HCEC 1CT (cell line): ENCODE measurements around the gene VENTX.

Experiments
- DNase-seq: peaks from one replicate; pipeline ENCODE4 v3.0.0-alpha.2; 2017

Gene VENTX

DNA sequence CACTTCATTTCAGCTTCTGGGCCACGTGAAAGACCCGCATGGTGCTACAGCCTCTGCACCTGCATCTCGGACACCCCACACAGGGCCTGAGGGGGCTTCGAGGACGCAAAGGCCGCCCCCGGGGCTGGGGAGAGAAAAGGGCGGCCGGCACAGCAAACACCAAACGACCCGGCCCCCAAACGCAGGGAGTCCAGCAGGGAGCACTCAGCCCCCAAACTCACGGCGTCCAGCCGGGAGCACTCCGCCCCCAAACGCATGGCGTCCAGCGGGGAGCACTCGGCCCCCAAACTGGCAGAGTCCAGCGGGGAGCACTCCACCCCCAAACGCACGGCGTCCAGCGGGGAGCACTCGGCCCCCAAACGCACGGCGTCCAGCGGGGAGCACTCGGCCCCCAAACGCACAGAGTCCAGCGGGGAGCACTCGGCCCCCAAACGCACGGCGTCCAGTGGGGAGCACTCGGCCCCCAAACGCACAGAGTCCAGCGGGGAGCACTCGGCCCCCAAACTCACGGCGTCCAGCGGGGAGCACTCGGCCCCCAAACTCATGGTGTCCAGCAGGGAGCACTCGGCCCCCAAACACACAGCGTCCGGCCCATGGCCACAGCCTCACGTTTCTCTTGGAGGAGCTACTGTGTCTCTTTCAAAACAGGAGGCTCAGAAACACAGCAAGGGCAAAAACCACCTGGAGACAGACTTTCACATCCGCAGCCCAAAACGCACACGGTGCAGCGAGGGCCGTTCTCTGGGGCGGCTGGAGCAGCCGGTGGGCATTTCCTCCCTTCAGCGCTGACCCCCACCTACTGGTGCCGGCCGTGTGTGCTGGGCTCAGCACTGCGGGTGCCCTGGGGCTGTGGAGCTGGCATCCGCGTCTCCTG lies 34.6 kb upstream of the VENTX start:
- no peak for DNase-seq

DNA sequence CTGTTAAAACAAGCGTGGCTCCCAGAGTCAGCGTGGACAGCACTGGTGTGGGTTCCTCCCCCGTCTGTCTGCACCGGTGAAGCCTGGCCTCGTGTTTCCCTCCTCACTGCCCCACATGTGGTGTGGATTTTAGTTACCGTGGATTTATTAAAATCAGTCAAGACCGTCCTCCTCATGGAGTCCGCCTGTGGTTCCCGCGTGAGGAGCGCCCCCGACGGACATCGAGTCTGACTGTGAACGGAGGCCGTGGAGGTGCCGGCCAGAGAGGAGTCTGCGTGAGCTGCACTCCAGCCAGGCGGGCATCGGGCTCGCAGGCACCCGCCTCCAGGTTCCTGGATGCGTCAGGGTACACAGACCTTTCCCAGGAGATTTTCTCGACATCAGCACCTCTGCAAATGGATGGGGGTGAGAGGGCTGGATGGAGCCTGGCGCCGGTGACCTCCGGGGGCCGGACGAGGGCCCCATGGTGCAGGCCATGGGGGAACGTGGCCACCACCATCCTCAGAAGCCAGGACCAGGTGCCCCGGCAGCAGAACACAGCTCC lies 33.9 kb upstream of the VENTX start:
- DNase-seq, result no peak

DNA sequence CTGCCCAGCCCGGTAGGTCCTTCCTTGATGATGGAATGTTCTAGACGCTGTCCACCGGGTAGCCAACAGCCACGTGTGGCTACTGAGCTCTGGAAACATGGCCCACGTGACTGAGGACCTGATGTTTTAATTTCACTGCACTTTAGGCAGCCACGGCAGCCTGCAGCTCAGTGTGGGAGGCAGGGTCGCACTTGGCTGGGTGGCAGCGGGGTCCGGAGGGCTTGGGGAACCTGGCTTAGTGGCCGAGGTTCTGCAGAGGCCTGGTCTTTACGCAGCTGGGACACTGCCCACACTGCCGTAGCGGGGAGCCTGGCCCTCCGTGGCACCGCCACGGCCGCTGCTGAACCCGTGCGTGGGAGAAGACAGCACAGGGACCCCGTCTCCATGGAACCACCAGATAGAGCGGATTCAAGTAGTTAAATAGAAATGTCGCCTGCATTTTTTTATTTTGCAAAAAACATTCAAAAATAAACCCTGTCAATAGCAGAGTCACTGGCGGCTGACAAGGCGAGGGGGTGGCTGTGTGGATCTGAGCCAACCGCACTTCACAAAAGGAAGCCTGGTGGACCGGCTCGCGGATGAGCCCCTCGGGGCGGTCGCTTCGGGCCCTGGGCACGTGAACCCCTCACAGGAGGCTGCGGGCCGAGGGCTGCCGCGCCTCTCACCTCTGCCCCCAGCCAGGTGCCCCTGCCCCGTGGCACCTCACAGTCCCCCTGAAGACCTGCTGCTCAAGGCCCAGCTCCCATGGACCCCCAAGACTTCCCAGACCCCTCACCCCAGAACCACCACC lies 33.2 kb upstream of the VENTX start:
- no peak for DNase-seq

DNA sequence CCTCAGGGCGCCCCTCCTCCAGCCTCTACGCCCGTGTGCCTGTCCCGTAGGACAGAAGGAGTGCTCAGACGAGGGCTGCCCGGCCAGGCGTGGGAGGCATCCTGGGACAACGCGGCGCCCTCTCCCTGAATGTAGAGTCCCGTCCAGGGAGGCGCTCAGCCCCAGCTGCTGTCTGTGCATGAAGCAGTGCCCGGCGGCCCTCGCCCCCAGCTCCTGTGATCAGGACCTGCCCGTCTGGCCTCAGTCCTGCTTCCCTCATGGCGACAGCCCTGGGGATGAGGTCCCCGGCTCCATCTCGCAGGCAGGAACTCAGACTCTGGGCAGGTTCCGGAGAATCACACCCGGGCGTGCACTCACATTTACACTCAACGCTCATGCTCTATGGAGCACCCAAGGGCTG lies 32.5 kb upstream of the VENTX start:
- DNase-seq, result no peak

DNA sequence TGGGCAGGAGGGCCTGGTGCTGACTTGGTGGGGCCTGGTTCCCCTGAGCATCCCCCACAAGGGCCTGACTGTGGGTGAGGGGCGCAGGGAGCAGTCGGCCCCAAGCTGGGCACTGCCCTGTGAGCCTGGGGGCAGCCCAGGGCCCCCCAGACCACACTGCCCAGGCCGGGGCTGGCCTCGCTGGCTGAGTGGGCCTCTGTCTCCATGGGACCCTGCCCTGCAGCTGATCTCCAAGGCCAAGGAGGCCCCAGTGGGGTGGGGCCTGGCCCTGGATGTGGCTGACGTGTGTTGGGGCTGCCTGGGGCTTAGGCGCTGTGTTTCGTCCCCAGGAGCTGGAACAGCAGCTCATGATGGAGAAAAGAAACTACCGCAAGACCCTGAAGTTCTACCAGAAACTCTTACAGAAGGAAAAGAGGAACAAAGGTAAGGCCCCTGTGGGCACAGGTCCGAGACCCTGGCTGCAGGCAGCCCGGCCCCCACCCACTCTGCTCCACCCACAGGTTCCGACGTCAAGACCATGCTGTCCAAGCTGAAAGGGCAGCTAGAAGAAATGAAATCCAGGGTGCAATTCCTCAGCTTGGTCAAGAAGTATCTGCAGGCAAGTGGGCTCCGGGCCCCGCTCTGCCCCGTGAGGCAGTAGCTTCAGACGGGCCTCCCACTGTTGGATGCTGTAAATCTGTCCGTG lies 31.2 kb upstream of the VENTX start:
- no peak for DNase-seq

DNA sequence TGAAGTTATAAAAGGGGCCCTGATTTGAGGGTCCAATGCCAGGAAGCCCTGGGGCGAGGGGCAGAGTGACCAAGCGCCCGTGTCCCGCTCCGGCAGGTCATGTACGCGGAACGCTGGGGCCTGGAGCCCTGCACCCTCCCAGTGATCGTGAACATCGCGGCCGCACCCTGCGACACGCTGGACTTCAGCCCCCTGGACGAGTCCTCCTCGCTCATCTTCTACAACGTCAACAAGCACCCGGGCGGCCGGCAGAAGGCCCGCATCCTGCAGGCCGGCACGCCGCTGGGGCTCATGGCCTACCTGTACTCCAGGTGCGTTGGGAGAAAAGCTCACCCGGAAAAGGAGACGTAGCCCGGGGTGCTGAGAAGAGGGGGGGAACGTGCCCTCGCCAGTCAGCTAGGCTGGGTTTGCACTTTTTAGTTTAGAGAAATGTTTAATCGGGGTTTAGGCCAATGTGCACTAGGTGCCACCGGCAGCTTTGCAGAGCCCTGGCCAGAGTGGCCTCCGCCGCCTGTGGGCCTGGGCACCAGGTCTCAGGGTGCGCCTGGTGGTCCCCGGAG lies 30.5 kb upstream of the VENTX start:
- DNase-seq, result no peak

DNA sequence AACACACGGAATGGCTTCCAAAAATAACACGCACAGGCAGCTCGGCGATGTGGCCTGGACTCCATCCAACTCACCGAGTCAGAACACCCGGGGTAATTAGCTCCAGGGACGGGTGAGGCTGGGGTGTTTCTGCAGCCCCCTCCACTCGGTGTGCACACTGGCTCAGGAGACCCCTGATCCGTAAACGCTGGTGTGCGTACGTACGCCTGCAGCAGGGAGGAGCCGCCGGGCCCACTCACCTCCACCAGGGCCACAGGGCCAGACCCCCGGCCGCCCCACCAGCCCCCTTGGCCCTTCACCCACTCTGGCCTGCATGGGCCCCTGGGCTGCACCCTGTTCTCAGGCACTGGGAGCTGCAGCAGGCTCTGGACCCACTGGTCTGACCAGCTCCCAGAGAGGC lies 30.0 kb upstream of the VENTX start:
- no peak for DNase-seq

DNA sequence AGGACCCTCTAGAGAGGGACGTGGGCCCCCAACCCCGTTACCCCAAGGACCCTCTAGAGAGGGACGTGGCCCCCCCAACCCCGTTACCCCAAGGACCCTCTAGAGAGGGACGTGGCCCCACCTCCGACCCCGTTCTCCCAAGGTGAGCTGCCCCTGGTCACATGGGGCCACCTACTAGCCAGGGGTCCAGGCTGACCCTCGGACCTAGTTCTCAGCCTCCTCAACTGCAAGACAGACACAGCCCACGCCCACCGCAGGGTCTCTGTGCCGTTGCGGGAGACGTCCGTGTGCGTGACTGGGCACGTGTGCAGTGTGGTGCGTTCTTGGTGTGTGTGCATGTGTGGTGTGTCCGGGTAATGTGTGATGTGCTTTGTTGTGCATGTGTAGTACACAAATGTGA lies 29.2 kb upstream of the VENTX start:
- no peak for DNase-seq

DNA sequence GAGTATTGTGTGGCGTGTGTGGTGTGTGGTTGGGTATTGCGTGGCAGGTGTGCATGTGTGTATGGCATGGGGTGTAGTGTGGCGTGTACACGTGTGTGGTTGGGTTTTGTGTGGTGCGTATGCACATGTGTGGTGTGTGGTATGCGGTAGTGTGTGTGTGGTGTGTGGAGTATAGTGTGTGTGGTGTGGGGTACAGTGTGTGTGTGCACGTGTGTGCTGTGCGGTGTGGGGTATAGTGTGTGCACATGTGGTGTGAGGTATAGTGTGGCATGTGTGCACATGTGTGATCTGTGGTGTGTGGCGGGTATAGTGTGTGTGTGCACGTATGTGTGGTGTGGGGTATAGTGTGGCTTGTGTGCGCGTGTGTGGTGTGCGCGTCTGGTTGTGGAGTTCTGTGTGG lies 28.5 kb upstream of the VENTX start:
- DNase-seq, result no peak

DNA sequence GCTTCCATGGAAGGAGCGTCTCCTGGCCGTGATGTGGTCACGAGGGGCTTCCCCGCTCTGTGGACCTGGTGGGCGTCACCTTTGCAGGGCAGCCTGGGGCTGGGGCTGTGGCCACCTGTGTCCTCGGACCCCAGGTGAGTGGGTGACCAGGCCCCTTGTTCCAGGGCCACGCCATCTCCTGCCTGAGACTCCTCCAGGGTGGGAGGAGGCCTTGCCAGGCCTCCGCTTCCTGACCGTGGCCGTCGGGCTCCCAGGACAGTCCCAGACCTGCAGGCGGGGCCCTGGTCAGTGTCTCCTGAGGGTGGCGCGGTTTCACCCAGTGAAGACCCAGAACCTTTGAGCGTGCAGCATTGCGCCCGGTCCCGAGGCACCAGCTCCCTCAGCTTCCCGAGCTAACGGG lies 28.0 kb upstream of the VENTX start:
- no peak for DNase-seq

DNA sequence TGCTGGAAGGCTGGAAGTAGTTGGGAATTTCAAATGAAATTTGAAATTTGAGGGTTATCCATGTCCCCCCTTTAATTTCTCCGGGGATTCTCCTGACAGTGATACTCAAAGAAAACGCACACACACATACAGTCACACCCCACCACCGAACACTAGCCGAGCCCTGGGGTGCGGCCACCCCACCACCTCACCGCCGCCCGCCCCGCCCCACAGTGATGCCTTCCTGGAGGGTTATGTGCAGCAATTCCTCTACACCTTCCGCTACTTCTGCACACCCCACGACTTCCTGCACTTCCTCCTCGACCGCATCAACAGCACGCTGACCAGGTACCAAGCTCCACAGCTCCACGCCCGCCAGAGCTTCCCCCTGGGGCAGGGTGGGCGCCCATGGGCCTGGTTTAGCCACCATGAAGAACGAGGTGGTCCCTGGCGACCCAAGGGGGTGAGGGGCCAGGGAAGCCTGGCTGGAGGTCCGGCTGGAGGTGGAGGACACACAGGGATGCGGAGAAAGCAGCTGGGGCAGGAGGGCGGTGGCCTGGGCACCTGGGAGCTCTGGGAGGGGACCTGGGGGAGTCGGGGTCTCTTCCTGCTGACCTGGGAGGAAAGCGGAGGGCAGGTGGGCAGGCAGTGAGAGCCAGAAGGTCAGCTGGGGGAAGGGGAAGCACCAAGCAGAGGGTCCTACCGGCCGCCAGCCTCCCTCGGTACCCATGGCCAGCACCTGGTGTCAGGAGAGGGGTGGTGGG lies 27.1 kb upstream of the VENTX start:
- DNase-seq, result no peak

DNA sequence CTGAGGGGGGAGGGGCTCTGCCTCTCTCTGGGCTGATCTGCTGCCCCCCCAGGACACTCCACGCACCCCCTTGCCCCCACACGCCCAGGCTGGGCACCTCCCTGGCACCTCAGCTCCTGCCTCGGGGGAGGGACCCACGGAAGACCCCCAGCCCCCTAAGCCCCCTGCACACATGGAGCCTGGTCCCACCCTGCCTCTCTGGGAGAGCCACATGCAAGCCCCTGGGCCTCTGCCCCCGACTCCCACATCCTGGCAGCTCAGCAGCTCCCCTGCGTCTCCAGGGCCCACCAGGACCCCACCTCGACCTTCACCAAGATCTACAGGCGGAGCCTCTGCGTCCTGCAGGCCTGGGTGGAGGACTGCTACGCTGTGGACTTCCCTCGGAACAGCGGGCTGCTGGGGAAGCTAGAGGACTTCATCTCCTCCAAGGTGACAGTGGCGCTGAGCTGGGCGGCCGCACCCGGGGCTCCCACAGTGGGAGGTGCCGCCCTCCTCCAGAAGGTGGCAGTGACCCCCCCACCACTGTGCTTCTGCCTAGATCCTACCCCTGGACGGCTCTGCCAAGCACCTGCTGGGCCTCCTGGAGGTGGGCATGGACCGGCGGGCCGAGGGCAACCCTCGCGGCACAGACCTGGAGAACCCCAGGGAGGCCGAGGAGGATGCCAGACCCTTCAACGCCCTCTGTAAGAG lies 26.4 kb upstream of the VENTX start:
- DNase-seq, result no peak

DNA sequence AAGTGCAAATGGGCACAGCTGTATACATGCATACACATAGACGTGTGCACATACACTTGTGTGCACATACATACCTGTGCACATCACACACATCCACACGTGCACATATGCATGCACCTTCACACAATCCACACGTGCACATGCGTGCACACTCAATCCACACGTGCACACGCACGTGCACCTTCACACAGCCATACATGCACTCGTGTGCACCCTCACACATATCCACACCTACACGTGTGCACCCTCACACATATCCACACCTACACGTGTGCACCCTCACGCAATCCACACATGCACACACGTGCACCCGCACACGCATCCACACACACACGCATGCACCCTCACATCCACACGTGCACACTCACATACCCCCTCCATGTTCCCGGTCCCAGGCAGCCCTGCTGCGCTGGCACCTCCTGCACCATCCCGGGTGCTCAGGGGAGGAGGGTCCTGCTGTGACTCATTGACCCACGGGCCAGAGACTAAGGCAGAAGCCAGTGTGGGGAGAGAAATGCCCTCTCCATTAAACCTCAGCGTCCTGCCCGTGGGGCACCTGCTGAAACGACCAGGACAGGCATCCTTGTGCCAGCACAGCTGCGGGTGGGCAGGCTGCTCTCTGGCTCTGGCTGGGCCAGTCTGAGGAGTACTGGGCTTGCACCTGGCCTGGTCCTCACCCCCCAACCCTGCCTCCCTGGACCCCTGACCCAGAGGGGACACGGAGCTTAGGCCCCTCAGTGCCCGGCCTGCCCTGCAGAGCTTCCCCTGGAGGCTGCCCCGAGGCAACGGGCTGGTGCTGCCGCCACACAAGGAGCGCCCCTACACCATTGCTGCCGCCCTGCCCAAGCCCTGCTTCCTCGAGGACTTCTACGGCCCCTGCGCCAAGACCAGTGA lies 25.4 kb upstream of the VENTX start:
- no peak for DNase-seq

DNA sequence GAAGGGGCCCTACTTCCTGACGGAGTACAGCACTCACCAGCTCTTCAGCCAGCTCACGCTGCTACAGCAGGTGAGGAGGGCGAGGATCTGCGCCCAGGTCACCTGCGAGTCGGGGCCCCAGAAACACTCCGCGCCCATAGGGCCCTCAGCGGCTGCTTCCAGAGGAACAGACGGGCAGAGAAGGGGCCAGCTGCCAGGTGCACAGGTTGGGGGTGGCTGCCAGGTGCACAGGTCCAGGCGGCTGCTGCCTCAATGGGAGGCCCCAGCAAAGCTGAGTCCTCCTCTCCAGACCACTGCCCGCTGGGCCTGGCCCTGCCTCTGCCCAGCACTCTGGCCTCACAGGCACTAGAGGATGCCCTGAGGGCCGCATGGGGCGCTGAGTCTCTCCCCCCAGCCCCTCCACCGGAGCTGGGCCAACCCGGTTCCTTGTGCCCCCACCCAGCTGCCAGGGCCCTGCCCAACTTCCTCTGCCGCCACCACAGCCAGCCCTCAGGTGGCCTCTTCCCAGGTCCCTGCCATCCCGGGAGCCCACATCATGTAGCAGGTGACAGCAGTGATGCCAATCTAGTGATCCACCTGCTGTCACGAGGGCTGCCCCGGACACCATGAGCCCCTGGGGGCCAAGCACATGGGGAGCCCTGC lies 24.7 kb upstream of the VENTX start:
- no peak for DNase-seq

DNA sequence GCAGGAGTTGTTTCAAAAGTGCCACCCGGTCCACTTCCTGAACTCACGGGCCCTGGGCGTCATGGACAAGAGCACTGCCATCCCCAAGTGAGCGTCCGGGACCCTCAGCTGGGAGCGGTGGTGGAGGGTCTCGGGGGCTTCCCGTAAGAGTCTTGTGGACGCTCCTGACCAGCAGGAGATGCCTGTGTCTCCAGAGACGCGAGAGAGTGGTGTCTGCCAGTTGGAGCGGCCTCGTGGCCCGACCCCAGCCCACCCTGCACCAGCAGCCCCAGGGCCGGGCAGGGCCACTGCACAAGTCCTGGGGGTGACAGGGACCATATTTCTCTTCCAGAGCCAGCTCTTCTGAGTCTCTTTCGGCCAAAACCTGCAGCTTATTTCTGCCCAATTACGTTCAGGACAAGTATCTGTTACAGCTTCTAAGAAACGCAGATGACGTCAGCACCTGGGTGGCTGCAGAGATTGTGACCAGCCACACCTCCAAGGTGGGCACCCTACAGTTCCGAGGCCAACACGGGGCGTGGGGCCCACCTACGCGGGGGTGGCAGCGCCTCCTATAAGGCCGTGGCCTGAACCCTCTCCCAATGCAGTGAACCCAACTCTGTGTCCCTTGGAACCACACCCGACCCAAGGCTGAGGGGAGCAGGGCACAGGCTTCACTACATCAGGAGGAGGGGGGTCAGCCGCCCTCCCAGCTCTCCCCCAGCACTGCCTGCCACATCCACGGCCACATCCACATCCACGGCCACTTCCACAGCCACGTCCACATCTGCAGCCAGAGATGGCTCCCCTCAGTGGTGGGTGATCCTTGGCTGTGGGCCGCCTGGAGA lies 23.8 kb upstream of the VENTX start:
- no peak for DNase-seq

DNA sequence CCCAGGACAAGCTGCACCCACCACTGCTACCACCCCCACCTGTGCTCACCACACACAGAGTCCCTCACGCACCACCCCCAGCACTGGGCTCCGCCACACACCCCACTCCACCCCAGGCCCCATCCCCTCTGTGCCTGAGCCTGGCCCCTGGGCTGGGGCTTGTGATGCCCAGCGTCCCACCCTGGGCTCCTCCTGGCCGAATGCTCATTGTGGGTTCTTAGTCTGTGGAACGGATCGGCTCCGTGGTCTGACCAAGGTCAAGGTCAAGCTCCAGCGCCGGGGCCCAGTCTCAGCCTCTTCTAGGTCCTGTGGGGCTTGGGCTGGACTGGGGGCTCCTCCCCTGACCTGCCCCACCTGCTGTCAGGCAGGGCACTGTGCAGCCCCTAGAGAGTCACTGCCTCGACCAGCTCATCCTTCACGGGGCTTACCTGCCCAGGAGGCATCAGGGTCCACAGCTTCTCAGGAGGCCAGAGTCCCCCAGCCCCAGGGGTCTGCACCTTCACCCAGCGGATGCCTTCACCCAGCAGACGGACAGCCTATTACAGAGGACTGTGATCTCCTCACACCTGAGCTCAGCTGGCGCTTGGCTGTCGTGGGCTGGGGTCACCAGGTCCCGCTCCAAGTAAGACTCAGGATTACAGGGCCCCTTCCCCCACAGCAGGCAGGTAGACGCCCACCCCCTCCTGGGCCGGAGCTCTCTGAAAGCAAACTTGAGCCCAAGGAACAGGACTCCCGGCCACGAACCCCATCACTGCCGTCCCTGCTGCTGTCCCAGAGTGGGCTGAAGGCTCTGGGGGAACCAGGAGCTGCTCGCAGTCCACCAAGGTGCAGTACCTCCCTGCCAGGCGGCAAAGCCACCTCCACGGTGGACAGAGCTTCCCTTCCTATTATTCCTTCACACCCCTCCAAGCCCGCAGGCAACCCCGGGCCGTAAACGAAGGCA lies 22.9 kb upstream of the VENTX start:
- DNase-seq, result no peak

DNA sequence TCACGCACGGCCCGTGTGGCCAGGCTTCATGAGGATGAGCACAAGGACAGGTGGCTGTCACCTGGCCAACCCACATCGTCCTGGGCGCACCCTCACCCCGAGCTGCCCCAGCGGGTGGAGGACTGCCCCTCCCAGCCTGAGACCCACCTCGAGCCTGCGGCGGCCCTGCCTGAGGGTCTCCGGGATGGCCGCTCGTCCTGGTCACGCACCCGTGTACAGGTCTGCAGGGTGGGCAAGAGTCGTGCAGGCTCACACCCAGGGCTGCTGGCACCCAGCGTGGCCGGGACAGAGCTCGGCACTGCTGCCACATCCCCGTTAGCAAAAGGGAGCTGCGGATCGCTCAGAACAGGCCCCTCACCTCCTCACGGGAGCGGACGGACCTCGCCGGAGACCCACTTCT lies 22.1 kb upstream of the VENTX start:
- DNase-seq, result no peak

DNA sequence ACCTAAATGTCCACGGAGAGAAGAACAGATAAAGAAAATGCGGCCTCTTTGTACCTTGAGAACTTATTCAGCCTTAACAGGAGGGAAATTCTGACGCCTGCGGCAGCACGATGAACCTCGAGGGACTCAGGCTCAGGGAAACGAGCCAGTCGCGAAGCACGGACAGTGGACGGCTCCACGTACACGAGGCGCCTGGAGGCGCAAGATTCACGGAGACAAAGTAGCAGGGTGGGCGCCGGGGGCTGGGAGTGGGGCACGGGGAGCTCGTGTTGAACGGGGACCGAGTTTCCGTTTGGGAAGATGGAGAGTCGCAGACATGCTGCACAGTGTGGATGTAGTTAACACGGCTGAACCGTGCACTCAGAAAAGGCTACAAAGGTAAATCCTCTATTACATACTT lies 20.9 kb upstream of the VENTX start:
- no peak for DNase-seq
